Smooth muscle cell (in vitro differentiated cells): Measurements from ENCODE around the gene HORMAD2. TPM values are rescaled to one million over a fixed set of nuclear protein-coding genes. Genes with fewer than 3 reads are reported as not detected.
A peak's percentile ranks its signal among the peaks of the same experiment; 100 is the strongest.

ENCODE experiments used
- DNase-seq: peaks from one replicate; lab custom pipeline; 2025; ENCODE audit not compliant: unreplicated experiment; lab: John Stamatoyannopoulos, UW
- H2AFZ ChIP-seq: fragments of 200-600 bp; sonication (generic); 2 replicates; pipeline ENCODE4 v1.6.0; 2016; ENCODE audit warnings: antibody characterized with exemption, low read depth, mild to moderate bottlenecking
- H3F3A ChIP-seq: fragments of 200-600 bp; sonication (generic); 2 replicates; pipeline ENCODE4 v1.6.0; 2017; ENCODE audit warnings: antibody characterized with exemption, low read depth
- H3K27ac ChIP-seq: fragments of 200-600 bp; sonication (generic); 2 replicates; pipeline ENCODE4 v1.5.1; 2016; ENCODE audit warnings: low read depth, mild to moderate bottlenecking
- H3K27me3 ChIP-seq: fragments of 200-600 bp; sonication (generic); 2 replicates; pipeline ENCODE4 v1.6.1; 2016; ENCODE audit warnings: low read depth, mild to moderate bottlenecking
- H3K36me3 ChIP-seq: fragments of 200-600 bp; sonication (generic); 2 replicates; pipeline ENCODE4 v1.5.1; 2016; ENCODE audit warnings: low read depth
- H3K4me1 ChIP-seq: fragments of 200-600 bp; sonication (generic); 2 replicates; pipeline ENCODE4 v1.5.1; 2016; ENCODE audit warnings: low read depth
- H3K4me2 ChIP-seq: fragments of 200-600 bp; sonication (generic); 2 replicates; pipeline ENCODE4 v1.6.0; 2016; ENCODE audit warnings: mild to moderate bottlenecking
- H3K4me3 ChIP-seq: fragments of 200-600 bp; sonication (generic); 2 replicates; pipeline ENCODE4 v1.5.1; 2016; ENCODE audit warnings: mild to moderate bottlenecking
- H3K79me2 ChIP-seq: fragments of 200-600 bp; sonication (generic); 2 replicates; pipeline ENCODE4 v1.6.0; 2016; ENCODE audit warnings: low read depth, mild to moderate bottlenecking
- H3K9ac ChIP-seq: fragments of 200-600 bp; sonication (generic); 2 replicates; pipeline ENCODE4 v1.6.0; 2016; ENCODE audit warnings: low read depth
- H3K9me3 ChIP-seq: fragments of 200-600 bp; sonication (generic); replicated peaks from 2 replicates; pipeline ENCODE4 v1.5.1; 2016; ENCODE audit warnings: low read depth
- H4K20me1 ChIP-seq: fragments of 200-600 bp; sonication (generic); 2 replicates; pipeline ENCODE4 v1.6.0; 2016; ENCODE audit warnings: low read depth
- CTCF ChIP-seq: fragments of 200-600 bp; sonication (generic); IDR thresholded peaks from 2 replicates; pipeline ENCODE4 v1.5.1; 2017; ENCODE audit warnings: borderline replicate concordance, mild to moderate bottlenecking, antibody characterized with exemption; ENCODE audit not compliant: insufficient read depth, poor library complexity, severe bottlenecking
- WGBS: methylation state at CpG from one replicate; pipeline ENCODE4 v1.1.7; 2016; ENCODE audit warnings: low lambda C conversion rate; 5-methylcytosine and 5-hydroxymethylcytosine counted together
- polyA plus RNA-seq: library from polyadenylated mRNA; unstranded; fragments of >200 nt; fragmentation: Nextera tagmentation; extraction: Ambion mirVana; gene quantifications from 2 replicates; pipeline ENCODE4 v1.2.1, GENCODE V29; 2016
- total RNA-seq: library from RNA; depleted of rRNA; stranded (reverse); fragments of >200 nt; gene quantifications from 2 replicates; pipeline ENCODE4 v1.2.3, GENCODE V29; 2014

The HORMAD2 gene
- total and polyA plus RNA-seq, 2 experiments from 2014 or later: 1.4 TPM; not detected in 1

- H3K9me3 ChIP-seq: no peaks in the 10 kb centered on the region
- no peak overlapping the region for H2AFZ ChIP-seq
- no peaks in the 10 kb centered on the region for H3K27me3 ChIP-seq
- DNase-seq: no peak
- H4K20me1 ChIP-seq: no peaks in the 10 kb centered on the region
- TF ChIP-seq CTCF: no peak
- peaks cover 5% of the 10 kb centered on the region for H3K4me1 ChIP-seq
- 50% methylated on average over 1 of the region's 1 CpG for WGBS
- no peaks in the 10 kb centered on the region for H3K36me3 ChIP-seq
- H3F3A ChIP-seq: peaks cover 7% of the 10 kb centered on the region
- H3K79me2 ChIP-seq: no peaks in the 10 kb centered on the region
- H3K4me3 ChIP-seq: no peak overlapping the region
- H3K9ac ChIP-seq: peak overlapping the region; percentile 46
- H3K4me2 ChIP-seq: peak overlapping the region; percentile 65
- H3K27ac ChIP-seq: peak overlapping the region; percentile 92
Observed at GRCh38 chr22:30190574-30190973, 110.3 kb downstream of the HORMAD2 start.

DNA sequence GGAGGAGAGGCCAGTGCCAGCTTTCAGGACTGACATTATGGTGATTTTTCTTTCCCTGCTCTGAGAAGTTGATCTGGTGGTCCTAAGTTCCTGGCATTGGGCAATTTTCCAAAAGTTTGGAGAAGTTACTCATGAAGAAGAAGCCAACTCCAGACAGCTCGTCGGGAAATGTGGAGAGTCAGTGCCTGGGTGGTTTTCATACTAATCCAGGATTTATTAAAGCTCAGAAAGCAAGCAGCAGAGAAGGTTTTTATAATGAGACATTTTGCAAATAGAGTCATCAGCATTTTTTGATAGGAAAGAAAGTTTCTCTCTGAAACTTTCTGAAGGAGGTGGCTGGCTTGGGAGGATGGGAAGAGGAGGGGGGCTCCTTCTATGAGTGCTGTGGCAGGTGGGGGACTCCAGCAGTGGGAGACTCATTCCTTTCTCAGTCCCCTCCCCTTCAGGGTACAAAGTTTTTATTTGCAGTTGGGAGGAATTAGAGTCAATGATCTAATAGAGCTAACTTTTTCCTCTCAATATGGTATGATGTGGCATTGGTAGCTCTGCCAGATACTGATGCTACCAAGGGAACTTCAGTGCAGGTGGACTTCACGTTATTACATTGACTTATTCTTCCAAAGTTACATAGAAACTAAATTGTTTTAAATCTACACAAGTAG, 110.9 kb downstream of the HORMAD2 start:
- Histone ChIP-seq H3K9me3 (no peaks in the 10 kb centered on the region), H2AFZ (no peak overlapping the region), H3K27ac (peak overlapping the region; percentile 92), H3F3A (peaks cover 7% of the 10 kb centered on the region), H3K4me2 (peak overlapping the region; percentile 65), H3K9ac (peak overlapping the region; percentile 46), H4K20me1 (no peaks in the 10 kb centered on the region), H3K79me2 (no peaks in the 10 kb centered on the region), H3K27me3 (no peaks in the 10 kb centered on the region), H3K4me3 (no peak overlapping the region), H3K4me1 (peaks cover 6% of the 10 kb centered on the region), H3K36me3 (no peaks in the 10 kb centered on the region)
- no peak for DNase-seq
- no peak for TF ChIP-seq CTCF
- 41% methylated on average over 3 of the region's 3 CpGs for WGBS

DNA sequence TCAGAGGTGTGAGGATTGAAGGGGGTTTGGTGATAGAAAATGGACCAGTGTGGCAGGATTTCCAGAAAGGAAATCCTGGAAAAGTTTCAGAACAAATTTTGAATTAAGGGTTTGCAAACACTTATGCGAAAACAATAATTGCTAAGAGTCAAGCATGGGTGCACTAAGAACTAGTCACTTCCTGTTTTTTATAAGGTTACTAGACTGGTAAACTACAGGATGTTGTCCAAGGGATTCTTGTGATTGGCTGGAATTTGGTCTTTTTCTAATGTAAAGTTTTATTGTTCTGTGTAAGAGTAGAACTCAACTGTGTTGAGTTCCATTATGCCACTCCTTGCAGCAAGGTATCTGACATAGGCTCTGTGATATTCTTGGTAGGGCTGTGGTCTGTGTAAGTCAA, 112.2 kb downstream of the HORMAD2 start:
- Histone ChIP-seq H3K4me2 (no peak overlapping the region), H3F3A (peaks cover 14% of the 10 kb centered on the region), H3K27ac (peak overlapping the region; percentile 92), H3K36me3 (no peaks in the 10 kb centered on the region), H4K20me1 (no peaks in the 10 kb centered on the region), H3K4me3 (no peak overlapping the region), H2AFZ (no peak overlapping the region), H3K4me1 (peaks cover 16% of the 10 kb centered on the region), H3K9ac (no peak overlapping the region), H3K27me3 (no peaks in the 10 kb centered on the region), H3K79me2 (no peaks in the 10 kb centered on the region), H3K9me3 (no peaks in the 10 kb centered on the region)
- no peak for DNase-seq
- no peak for TF ChIP-seq CTCF
- 94% methylated on average over 1 of the region's 1 CpG for WGBS
